GM12873 (cell line): Measurements from ENCODE around the gene PRKCB.

Experiments used
- CTCF ChIP-seq: IDR thresholded peaks from 2 replicates; pipeline ENCODE4 v1.5.1; 2012; ENCODE audit warnings: low read depth, mild to moderate bottlenecking, moderate library complexity, low read length, control low read depth; ENCODE audit not compliant: insufficient read depth; ENCODE audit errors: missing control alignments

Gene PRKCB

GRCh38 chr16:23908790-23909189 is 73.0 kb downstream of the PRKCB start:
- TF ChIP-seq CTCF: no peak

- TF ChIP-seq CTCF: no peak
Measured at GRCh38 chr16:23909792-23910418, 74.1 kb downstream of the PRKCB start.

DNA sequence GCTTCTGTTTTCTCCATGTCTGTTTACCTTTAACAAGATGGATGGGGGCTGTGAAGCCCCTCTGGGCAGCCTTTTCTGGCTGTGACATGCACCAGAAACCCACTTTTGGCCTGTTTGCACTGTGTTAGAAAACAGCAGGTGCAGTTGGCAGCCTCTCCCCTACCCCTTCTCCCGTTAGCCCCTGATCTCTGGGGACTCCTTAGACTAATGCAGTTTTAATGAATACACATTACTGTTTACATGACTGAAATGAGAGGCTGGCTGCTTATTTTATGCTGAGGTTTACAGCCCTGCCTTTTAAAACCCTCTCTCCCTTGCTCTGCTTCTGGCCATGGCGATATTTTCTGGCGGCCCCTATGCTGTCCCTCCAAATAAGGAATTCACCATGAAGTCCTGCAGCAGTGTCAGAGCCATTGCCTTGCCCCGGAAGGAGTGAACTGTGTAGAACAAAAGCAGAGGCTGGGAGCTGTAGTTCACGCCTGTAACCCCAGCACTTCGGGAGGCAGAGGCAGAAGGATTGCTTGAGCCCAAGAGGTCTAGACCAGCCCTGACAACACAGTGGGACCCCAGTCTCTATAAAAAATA is 79.3 kb downstream of the PRKCB start:
- no peak for TF ChIP-seq CTCF

DNA sequence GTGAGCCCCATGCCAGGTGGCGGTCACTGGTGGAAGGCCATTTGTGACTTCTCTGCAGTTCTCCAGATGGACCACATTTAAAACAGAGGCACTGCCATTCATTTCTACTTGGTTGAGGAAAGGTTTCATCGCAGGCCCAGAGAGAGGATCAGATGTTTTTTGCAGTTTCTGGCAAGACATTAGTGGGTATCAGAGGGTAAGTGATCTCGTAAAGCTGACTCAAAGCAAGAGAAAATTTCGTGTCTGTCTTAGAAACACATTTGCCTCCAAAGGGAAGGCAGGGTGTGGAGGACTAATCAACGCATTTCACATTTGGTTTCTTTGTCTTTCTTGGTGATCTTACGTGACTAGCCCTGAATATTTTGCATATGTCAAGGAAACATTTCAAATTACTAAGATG is 81.8 kb downstream of the PRKCB start:
- TF ChIP-seq CTCF: no peak

DNA sequence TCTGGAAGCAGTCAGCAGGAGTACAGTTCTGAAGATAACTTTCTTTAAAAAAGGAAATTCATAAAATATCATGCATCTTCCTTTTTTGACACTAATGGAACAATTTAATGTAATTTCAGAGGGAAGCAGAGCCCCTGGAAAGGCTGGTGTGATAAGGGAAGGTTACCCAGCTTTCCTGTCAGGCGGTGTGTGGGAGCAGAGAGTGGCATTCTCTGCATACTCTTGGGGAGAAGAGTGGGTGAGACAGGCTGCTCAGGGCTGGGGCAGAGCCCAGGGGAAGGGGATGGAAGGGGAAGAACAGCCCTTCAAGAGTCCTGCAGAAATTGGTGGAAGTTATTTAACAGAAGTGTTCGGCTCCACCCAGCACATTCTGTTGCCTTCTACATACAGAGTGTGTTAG is 84.7 kb downstream of the PRKCB start:
- no peak for TF ChIP-seq CTCF

- TF ChIP-seq CTCF: no peak
Measured at GRCh38 chr16:23920899-23921298, 85.1 kb downstream of the PRKCB start.

- no peak for TF ChIP-seq CTCF
Measured at GRCh38 chr16:23922406-23922805, 86.6 kb downstream of the PRKCB start.
